ENCODE measurements around the gene SFXN4. TPM values are rescaled to one million over a fixed set of nuclear protein-coding genes. Genes with fewer than 3 reads are reported as not detected.

Gene SFXN4
- total RNA-seq: 19.5 and 21.6 TPM in 2 replicates

- TF ChIP-seq CTCF (IDR thresholded peaks at IDR 0.05; ENCODE audit: insufficient read depth, low read length, severe bottlenecking): no peak
- Histone ChIP-seq H3K4me3 (ENCODE audit: low read depth, low read length) (peak within 1 kb of the TSS; percentile 78), H3K36me3 (ENCODE audit: control insufficient read depth, insufficient read depth, low read length) (peaks cover 8% of the 10 kb centered on the region), H3K27me3 (ENCODE audit: control insufficient read depth, insufficient read depth, low read length) (no peaks in the 10 kb centered on the region)
- DNase-seq (ENCODE audit: low read depth) (peak; percentile 10), FAIRE-seq (no peak)
These were observed at the start of gene SFXN4 for GRCh38 chr10:119165171-119166117. SFXN4 (minus strand) TSS chr10:119165714; CDS start chr10:119165647, 67 bp downstream.

GRCh38 chr10:119211625-119212441, 46.3 kb upstream of the SFXN4 start:
- TF ChIP-seq CTCF (IDR thresholded peaks at IDR 0.05; ENCODE audit: insufficient read depth, low read length, severe bottlenecking): no peak
- FAIRE-seq: no peak

GRCh38 chr10:119211176-119211575, 45.7 kb upstream of the SFXN4 start:
- H3K36me3 ChIP-seq (ENCODE audit: control insufficient read depth, insufficient read depth, low read length): no peaks in the 10 kb centered on the region
- FAIRE-seq (no peak), DNase-seq (ENCODE audit: low read depth) (no peak)
- no peak overlapping the region for H3K4me3 ChIP-seq (ENCODE audit: low read depth, low read length)
- no peaks in the 10 kb centered on the region for H3K27me3 ChIP-seq (ENCODE audit: control insufficient read depth, insufficient read depth, low read length)
- TF ChIP-seq CTCF (IDR thresholded peaks at IDR 0.05; ENCODE audit: insufficient read depth, low read length, severe bottlenecking): no peak

More at GRCh38 chr10:119211625-119212441, 46.3 kb upstream of the SFXN4 start:
- no peak for DNase-seq (ENCODE audit: low read depth)
- Histone ChIP-seq H3K36me3 (ENCODE audit: control insufficient read depth, insufficient read depth, low read length) (no peaks in the 10 kb centered on the region), H3K4me3 (ENCODE audit: low read depth, low read length) (no peak overlapping the region), H3K27me3 (ENCODE audit: control insufficient read depth, insufficient read depth, low read length) (no peaks in the 10 kb centered on the region)

GRCh38 chr10:119210633-119211032, 45.1 kb upstream of the SFXN4 start:
- Histone ChIP-seq H3K27me3 (ENCODE audit: control insufficient read depth, insufficient read depth, low read length) (no peaks in the 10 kb centered on the region), H3K4me3 (ENCODE audit: low read depth, low read length) (no peak overlapping the region), H3K36me3 (ENCODE audit: control insufficient read depth, insufficient read depth, low read length) (no peaks in the 10 kb centered on the region)
- DNase-seq (ENCODE audit: low read depth) (no peak), FAIRE-seq (no peak)
- no peak for TF ChIP-seq CTCF (IDR thresholded peaks at IDR 0.05; ENCODE audit: insufficient read depth, low read length, severe bottlenecking)

GRCh38 chr10:119209736-119210355, 44.3 kb upstream of the SFXN4 start:
- H3K4me3 ChIP-seq (ENCODE audit: low read depth, low read length): no peak overlapping the region
- no peaks in the 10 kb centered on the region for H3K36me3 ChIP-seq (ENCODE audit: control insufficient read depth, insufficient read depth, low read length)
- DNase-seq (ENCODE audit: low read depth) (no peak), FAIRE-seq (no peak)
- TF ChIP-seq CTCF (IDR thresholded peaks at IDR 0.05; ENCODE audit: insufficient read depth, low read length, severe bottlenecking): no peak
- H3K27me3 ChIP-seq (ENCODE audit: control insufficient read depth, insufficient read depth, low read length): no peaks in the 10 kb centered on the region
